T-helper 22 cell (primary cell): ENCODE data around the gene DENND11.

Experiments
- DNase-seq: peaks from one replicate; pipeline ENCODE4 v3.0.0-alpha.2; 2020; ENCODE audit warnings: low read depth

The DENND11 gene

GRCh38 chr7:141679014-141679413 lies 23.0 kb downstream of the DENND11 start:
- no peak for DNase-seq

GRCh38 chr7:141676618-141677017 lies 25.3 kb downstream of the DENND11 start:
- no peak for DNase-seq

GRCh38 chr7:141675436-141676215 lies 26.3 kb downstream of the DENND11 start:
- no peak for DNase-seq

DNA sequence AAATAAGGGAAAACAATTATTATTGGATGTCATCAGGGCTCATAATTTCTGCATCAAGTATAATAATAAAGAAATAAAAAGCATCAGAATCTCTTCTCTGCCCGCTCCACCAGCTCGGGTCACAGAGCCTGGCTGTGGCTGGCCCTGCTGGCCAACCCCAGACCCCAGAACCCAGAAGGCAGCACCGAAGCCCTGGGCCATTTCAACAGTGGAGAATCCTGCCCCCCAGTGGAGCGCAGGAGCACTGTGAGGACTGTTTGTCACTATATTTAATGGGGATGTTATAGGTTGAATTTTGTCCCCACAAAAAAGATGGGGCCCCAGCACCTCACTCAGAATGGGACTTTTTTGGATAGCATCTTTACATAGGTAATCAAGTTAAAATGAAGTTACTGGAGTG lies 27.3 kb downstream of the DENND11 start:
- DNase-seq, result no peak

- DNase-seq, result no peak
Observed at GRCh38 chr7:141674171-141674671, 27.7 kb downstream of the DENND11 start.

DNA sequence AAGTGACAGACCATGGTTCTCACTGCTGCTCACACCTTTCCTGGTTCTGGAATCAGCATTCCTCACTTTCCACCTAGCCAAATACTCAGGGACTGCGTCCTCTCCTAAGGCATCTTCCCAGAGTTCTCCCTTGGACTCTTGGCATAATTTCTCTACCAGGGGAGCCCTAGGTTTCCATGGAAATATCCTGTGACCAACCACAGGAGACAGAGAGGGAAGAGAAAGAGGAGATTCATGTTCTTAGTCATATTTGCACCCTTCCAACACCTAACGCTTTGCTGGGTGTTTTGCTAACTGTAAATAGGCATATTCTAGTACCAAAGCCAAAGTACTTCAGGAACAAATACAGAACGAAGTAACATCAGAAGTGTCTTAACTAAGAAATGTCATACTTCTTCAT lies 28.6 kb downstream of the DENND11 start:
- DNase-seq, result no peak

GRCh38 chr7:141671705-141672496 lies 30.1 kb downstream of the DENND11 start:
- DNase-seq, result no peak

GRCh38 chr7:141668853-141669252 lies 33.1 kb downstream of the DENND11 start:
- no peak for DNase-seq

DNA sequence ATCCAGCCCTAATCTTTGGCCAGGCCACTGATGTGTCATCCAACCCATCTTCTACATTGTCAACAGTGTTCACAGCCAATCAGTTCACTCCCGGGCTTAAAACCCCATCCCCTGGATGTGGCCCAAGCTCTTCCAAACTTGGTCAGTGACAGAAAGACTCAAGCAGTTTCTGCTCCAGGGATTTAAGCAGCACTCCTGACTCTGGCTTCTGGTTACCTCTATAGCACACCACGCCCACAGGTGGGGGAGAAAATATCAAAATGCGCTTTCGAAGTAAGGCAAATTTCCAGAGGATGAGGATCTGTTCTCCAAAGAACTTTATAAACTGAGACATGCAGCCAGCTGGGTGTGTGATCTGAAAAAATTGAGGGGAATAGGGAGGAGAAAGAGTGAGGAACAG lies 35.9 kb downstream of the DENND11 start:
- DNase-seq, result no peak

GRCh38 chr7:141665208-141666035 lies 36.5 kb downstream of the DENND11 start:
- no peak for DNase-seq

GRCh38 chr7:141664450-141664849 lies 37.5 kb downstream of the DENND11 start:
- DNase-seq, result no peak

DNA sequence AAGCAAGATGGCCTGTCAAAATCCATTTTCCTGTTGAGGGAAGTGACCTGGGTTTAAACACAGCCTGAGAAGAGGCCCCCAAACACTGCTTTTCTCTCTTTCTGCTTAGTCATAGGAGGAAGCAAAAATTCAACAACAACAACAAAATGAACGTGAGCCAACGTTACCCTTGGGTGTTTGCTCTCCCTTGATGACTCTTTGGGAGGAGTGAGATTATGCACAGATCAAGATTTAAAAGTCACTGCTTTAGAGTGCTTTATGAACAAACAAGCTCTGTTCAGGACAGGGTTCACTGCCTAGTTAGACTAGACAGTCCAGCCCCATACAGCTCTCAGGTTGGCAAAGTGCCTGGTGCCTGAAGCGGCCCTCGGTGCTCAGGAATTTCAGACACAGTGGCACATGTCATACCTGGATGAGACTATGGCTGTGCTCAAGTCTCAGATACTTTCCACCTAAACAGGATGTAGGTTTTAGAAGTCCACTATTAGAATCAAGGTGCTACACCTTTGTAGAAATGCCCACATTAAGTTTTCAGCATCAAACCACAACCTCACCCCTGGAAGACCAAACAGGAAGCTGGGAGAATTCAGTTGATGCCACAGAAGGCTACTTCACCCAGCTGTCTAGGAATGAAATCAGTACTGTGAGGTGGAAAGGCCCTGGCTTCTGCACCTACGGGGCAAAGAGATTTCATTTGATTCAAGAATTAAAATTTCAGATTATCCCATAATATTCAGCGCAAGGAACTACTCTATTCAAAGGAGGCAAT lies 38.7 kb downstream of the DENND11 start:
- no peak for DNase-seq

GRCh38 chr7:141660259-141660658 lies 41.7 kb downstream of the DENND11 start:
- no peak for DNase-seq

GRCh38 chr7:141659501-141659900 lies 42.5 kb downstream of the DENND11 start:
- no peak for DNase-seq

GRCh38 chr7:141654551-141654950 lies 47.4 kb downstream of the DENND11 start:
- peak; percentile 9 for DNase-seq

DNA sequence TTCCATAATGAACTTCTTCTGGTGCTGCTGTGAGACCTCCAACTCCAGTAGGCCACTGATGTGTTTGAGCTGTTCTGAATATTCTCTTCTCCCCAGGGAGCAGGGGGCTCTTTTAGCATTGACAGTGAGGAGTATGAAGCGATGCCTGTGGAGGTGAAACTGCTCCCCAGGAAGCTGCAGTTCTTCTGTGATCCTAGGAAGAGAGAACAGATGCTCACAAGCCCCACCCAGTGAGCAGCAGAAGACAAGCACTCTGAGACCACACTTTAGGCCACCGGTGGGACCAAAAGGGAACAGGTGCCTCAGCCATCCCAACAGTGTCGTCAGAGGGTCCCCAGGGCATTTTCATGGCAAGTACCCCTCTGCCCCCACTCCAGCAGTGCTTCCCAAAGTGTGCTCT lies 49.3 kb downstream of the DENND11 start:
- DNase-seq, result no peak
